Muscle layer of colon (tissue), 2 donors: ENCODE measurements around the gene GGCT.
"Not testable (repeated sequence)": the region's sequence is repeated elsewhere in the genome, so short reads cannot be mapped to it uniquely, and the experiment has no call there.

Experiments
- H3K27ac ChIP-seq: one replicate; pipeline ENCODE4 v1.7.0; 2013; ENCODE audit warnings: low read depth, mild to moderate bottlenecking, low read length, moderate library complexity
- H3K27me3 ChIP-seq, 2 donors: one replicate each; pipeline ENCODE4 v1.7.0; 2013; ENCODE audit warnings: low read length in 2 of 2, mild to moderate bottlenecking in 2 of 2; ENCODE audit not compliant: insufficient read depth in 2 of 2, control insufficient read depth in 1 of 2
- H3K36me3 ChIP-seq: one replicate; pipeline ENCODE4 v1.7.0; 2013; ENCODE audit warnings: mild to moderate bottlenecking, low read length; ENCODE audit not compliant: insufficient read depth
- H3K4me1 ChIP-seq: one replicate; pipeline ENCODE4 v1.7.0; 2013; ENCODE audit warnings: mild to moderate bottlenecking, low read length; ENCODE audit not compliant: insufficient read depth
- H3K4me3 ChIP-seq, 2 donors: one replicate each; pipeline ENCODE4 v1.7.0; 2013; ENCODE audit warnings: low read length in 2 of 2, low read depth in 1 of 2, mild to moderate bottlenecking in 1 of 2, moderate library complexity in 1 of 2
- H3K9ac ChIP-seq: one replicate; pipeline ENCODE4 v1.7.0; 2013; ENCODE audit warnings: low read length
- H3K9me3 ChIP-seq: one replicate; pipeline ENCODE4 v1.7.0; 2013; ENCODE audit warnings: mild to moderate bottlenecking, low read length
- donor health status: abdominal sarcoma.
- donor health status: Adenocarcinoma of cecum.

Gene GGCT

DNA sequence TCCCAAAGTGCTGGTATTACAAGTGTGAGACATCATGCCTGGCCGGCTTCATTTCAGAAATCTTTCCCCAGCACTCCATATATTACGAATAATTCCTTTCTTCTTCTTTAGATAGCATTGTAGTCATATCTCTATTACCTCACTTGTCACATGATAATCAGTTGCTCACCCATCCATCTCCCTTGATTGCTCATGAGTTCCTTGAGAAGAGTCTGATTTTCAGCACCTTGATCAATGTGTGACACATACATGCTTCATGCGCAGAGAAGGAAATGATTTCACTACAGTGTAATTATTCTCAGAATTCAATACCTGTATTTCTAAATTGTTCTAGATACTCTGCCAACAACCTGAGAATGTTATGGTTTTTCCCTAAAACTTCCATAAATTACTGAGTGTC, 26.7 kb upstream of the GGCT start:
- Histone ChIP-seq H3K27me3 (no peaks in the 10 kb centered on the region), H3K9me3 (no peaks in the 10 kb centered on the region), H3K36me3 (peaks cover 1% of the 10 kb centered on the region), H3K9ac (no peak overlapping the region), H3K4me3 (no peak overlapping the region), H3K27ac (no peak overlapping the region), H3K4me1 (no peaks in the 10 kb centered on the region)

DNA sequence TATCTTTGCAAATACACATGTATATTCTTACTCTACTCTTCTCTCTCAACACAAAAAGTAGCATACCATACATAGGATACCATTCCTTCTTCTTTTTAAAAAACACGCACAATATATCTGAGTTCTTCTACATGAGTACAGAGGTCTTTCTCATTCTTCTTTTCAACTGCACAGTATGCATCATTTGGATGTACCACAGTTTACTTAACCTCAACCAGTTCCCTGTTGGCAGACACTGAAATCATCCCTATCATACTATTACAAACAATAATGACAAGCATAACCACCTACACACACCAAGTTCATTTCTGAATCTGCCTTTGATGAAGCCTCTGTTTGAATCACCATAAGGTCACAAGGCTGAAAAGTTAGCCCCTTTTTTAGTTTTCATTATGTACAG, 25.7 kb upstream of the GGCT start:
- Histone ChIP-seq H3K9me3 (no peaks in the 10 kb centered on the region), H3K27ac (no peak overlapping the region), H3K4me1 (no peaks in the 10 kb centered on the region), H3K4me3 (no peak overlapping the region), H3K36me3 (no peaks in the 10 kb centered on the region), H3K9ac (no peak overlapping the region), H3K27me3 (no peaks in the 10 kb centered on the region)

- Histone ChIP-seq H3K9ac (no peak overlapping the region), H3K4me3 (no peak overlapping the region), H3K9me3 (no peaks in the 10 kb centered on the region), H3K4me1 (peaks cover 4% of the 10 kb centered on the region), H3K27ac (no peak overlapping the region), H3K27me3 (no peaks in the 10 kb centered on the region), H3K36me3 (no peaks in the 10 kb centered on the region)
Measured at GRCh38 chr7:30528779-30529178, 24.1 kb upstream of the GGCT start.

DNA sequence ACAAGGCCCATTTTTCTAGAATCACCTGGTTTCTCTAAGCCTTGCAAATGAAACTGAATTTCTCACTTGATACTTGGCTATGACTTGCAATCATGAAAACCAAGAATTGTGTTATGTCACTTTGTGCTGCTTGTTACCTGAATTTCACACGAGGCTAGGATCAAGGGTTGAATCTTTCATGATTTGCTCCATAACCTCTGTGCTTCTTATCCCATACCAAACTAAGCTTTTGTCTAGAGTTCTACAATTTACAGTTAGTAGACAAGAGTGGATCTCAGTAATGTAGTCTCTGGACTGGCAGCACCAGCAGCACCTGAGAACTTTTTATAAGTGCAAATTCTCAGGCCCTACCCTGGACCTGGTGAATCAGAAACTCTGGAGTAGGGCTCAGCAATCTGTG, 22.7 kb upstream of the GGCT start:
- H3K27me3 ChIP-seq, H3K9ac ChIP-seq, H3K9me3 ChIP-seq, H3K36me3 ChIP-seq, H3K4me1 ChIP-seq, H3K27ac ChIP-seq, H3K4me3 ChIP-seq: not testable (repeated sequence)

DNA sequence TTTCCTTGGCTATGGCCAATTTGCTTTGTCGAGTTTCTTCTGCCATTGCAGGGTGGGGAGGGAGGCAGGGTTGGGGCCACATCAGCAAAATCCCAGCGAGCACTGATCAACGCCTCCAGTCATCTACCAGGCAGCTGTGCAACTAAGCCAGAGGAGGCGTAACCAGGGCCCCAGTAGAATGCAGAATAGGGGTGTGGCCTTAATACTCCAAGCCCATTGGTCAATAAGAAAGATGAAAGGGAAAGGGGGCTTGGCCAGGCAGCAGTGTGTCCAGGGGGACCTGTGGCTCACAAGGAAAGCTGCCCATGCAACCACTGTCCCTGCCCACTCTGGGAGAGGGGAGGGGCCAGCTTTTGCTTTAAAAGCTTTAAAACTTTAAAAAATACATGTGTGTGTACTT, 21.5 kb upstream of the GGCT start:
- H3K9me3 ChIP-seq = no peaks in the 10 kb centered on the region
- peaks cover 4% of the 10 kb centered on the region for H3K4me1 ChIP-seq
- H3K27ac ChIP-seq = no peak overlapping the region
- no peaks in the 10 kb centered on the region for H3K27me3 ChIP-seq
- no peak overlapping the region for H3K9ac ChIP-seq
- H3K4me3 ChIP-seq = no peak overlapping the region
- H3K36me3 ChIP-seq = no peaks in the 10 kb centered on the region

DNA sequence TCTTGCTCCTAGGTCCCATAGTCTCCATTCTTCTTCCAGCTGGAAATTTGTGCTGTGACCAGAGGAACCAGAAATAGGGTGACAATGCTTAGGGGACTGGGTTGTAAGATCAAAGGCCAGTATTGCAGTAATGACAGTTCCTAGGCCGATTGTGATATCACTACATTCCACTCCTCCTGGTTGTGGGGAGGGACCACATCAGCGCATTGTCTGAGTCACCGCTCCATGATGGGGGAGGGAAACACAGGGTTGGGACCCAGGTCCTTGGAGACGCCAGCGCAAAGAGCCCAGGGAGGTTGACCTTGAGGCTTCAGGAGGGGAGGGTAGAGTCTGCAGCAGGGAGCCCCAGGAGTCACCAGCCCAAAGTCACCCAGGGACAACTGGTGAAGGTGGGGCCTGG, 20.8 kb upstream of the GGCT start:
- no peaks in the 10 kb centered on the region for H3K36me3 ChIP-seq
- no peaks in the 10 kb centered on the region for H3K27me3 ChIP-seq
- peaks cover 4% of the 10 kb centered on the region for H3K4me1 ChIP-seq
- no peak overlapping the region for H3K9ac ChIP-seq
- no peaks in the 10 kb centered on the region for H3K9me3 ChIP-seq
- no peak overlapping the region for H3K4me3 ChIP-seq
- no peak overlapping the region for H3K27ac ChIP-seq

DNA sequence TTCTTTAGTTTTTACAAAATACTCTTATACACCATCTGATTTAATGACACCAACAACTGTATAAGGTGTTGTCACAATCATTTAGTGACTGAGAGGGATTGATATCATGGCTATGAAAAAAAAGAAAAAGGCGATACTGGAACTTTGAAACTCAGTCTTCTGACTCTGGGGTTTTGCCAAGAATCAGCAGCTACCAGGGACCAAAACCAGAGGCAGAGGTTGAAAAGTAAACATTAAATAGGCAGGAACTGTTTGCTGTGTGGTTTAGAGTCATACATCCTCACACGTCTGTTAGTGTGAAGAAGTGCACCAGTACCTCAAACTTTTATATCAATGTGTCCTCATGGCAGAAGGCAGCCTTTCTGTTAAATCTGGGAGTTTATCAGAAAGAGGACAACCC, 19.9 kb upstream of the GGCT start:
- Histone ChIP-seq H3K27ac (no peak overlapping the region), H3K9me3 (no peaks in the 10 kb centered on the region), H3K4me1 (peaks cover 4% of the 10 kb centered on the region), H3K4me3 (no peak overlapping the region), H3K27me3 (no peaks in the 10 kb centered on the region), H3K9ac (no peak overlapping the region), H3K36me3 (no peaks in the 10 kb centered on the region)

DNA sequence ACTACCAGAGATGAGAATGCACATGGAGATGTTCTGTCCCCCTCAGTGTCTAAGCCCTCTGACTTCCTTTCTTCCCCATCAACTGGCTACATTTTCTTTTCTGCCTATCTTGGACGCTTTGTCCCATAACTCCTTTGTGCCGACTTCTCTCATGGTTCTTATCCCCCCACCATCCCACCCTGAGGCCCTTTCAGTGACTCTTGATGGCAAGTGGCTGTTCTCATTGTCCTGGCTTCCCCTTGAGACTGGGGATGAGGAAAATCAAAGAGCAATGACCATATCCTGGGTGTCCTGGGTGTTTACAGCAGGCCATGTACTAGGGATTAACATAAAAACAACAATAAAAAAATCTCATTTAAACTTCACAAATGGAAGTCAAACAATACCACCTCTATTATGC, 18.8 kb upstream of the GGCT start:
- Histone ChIP-seq H3K4me1 (peaks cover 4% of the 10 kb centered on the region), H3K4me3 (no peak overlapping the region), H3K27me3 (no peaks in the 10 kb centered on the region), H3K27ac (no peak overlapping the region), H3K9ac (no peak overlapping the region), H3K36me3 (no peaks in the 10 kb centered on the region), H3K9me3 (no peaks in the 10 kb centered on the region)

GRCh38 chr7:30522159-30522558, 17.5 kb upstream of the GGCT start:
- no peak overlapping the region for H3K27ac ChIP-seq

GRCh38 chr7:30521532-30521931, 16.9 kb upstream of the GGCT start:
- Histone ChIP-seq H3K27me3 (no peaks in the 10 kb centered on the region), H3K9me3 (no peaks in the 10 kb centered on the region), H3K4me1 (peaks cover 4% of the 10 kb centered on the region), H3K36me3 (no peaks in the 10 kb centered on the region), H3K4me3 (no peak overlapping the region), H3K9ac (no peak overlapping the region), H3K27ac (no peak overlapping the region)

More at GRCh38 chr7:30522159-30522558, 17.5 kb upstream of the GGCT start:
- Histone ChIP-seq H3K36me3 (no peaks in the 10 kb centered on the region), H3K4me3 (no peak overlapping the region), H3K27me3 (no peaks in the 10 kb centered on the region), H3K9me3 (no peaks in the 10 kb centered on the region), H3K4me1 (peaks cover 4% of the 10 kb centered on the region), H3K9ac (no peak overlapping the region)

- H3K27ac ChIP-seq = no peak overlapping the region
Measured at GRCh38 chr7:30519122-30519521, 14.5 kb upstream of the GGCT start.

DNA sequence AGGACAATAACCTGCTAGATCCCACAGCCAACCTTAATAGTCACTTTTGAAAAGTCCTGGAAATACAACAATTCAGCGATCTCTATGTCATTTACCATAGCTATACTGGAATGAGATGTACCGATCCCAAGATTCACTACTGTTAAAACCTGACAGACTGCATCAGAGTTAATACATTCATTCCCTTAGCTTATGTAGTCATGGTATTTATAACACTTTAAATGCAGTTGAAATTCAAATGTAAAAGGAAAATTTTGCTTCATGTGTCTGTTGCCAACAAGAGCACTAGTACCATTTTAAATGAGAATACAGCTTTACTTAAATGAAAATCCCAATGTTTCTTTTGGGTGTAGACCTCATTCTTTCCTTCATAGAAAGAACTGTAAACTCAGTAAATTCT, 11.1 kb upstream of the GGCT start:
- H3K9me3 ChIP-seq = no peaks in the 10 kb centered on the region

More at GRCh38 chr7:30519122-30519521, 14.5 kb upstream of the GGCT start:
- Histone ChIP-seq H3K9me3 (no peaks in the 10 kb centered on the region), H3K36me3 (no peaks in the 10 kb centered on the region), H3K27me3 (no peaks in the 10 kb centered on the region), H3K9ac (no peak overlapping the region), H3K4me1 (peaks cover under 1% of the 10 kb centered on the region), H3K4me3 (no peak overlapping the region)

More for the DNA sequence above, 11.1 kb upstream of the GGCT start:
- Histone ChIP-seq H3K27ac (no peak overlapping the region), H3K27me3 (no peaks in the 10 kb centered on the region), H3K36me3 (no peaks in the 10 kb centered on the region), H3K9ac (no peak overlapping the region), H3K4me3 (no peak overlapping the region), H3K4me1 (no peaks in the 10 kb centered on the region)
